GM18951 (cell line): ENCODE data around the gene SPAG17.

Source experiments
- POLR2A ChIP-seq: IDR thresholded peaks from 4 replicates; pipeline ENCODE4 v1.6.1; 2011; ENCODE audit warnings: mild to moderate bottlenecking; ENCODE audit not compliant: insufficient read length, insufficient read depth; ENCODE audit errors: extremely low read depth
- in situ Hi-C: fragments of 300-500 bp; cut with MboI; formaldehyde crosslinking; loops from one replicate; pipeline ENCODE4 v1.12.0; 2022; ENCODE audit warnings: low sequenced_read_pairs, mixed read lengths, inconsistent platforms; ENCODE audit not compliant: unreplicated experiment

Gene SPAG17

GRCh38 chr1:118049981-118050380, 135.0 kb downstream of the SPAG17 start:
- in situ Hi-C loops = no loop called here
- TF ChIP-seq POLR2A = no peak

GRCh38 chr1:118047650-118048224, 137.3 kb downstream of the SPAG17 start:
- in situ Hi-C loops = no loop called here
- TF ChIP-seq POLR2A = no peak

- no peak for TF ChIP-seq POLR2A
- in situ Hi-C loops = no loop called here
Measured at GRCh38 chr1:118047006-118047649, 137.9 kb downstream of the SPAG17 start.

- TF ChIP-seq POLR2A = no peak
- in situ Hi-C loops = no loop called here
Measured at GRCh38 chr1:118043624-118044023, 141.4 kb downstream of the SPAG17 start.

GRCh38 chr1:118042501-118042900, 142.5 kb downstream of the SPAG17 start:
- in situ Hi-C loops = no loop called here

GRCh38 chr1:118039170-118039569, 145.9 kb downstream of the SPAG17 start:
- no peak for TF ChIP-seq POLR2A
- in situ Hi-C loops = no loop called here

More at GRCh38 chr1:118042501-118042900, 142.5 kb downstream of the SPAG17 start:
- no peak for TF ChIP-seq POLR2A

GRCh38 chr1:118032883-118033282, 152.1 kb downstream of the SPAG17 start:
- in situ Hi-C loops = no loop called here
- TF ChIP-seq POLR2A = no peak

GRCh38 chr1:118028267-118028666, 156.8 kb downstream of the SPAG17 start:
- in situ Hi-C loops = no loop called here
- TF ChIP-seq POLR2A = no peak

GRCh38 chr1:118023199-118023598, 161.8 kb downstream of the SPAG17 start:
- in situ Hi-C loops = no loop called here
- TF ChIP-seq POLR2A = no peak

- in situ Hi-C loops = no loop called here
- TF ChIP-seq POLR2A = no peak
Measured at GRCh38 chr1:118021668-118022067, 163.4 kb downstream of the SPAG17 start.

- in situ Hi-C loops = no loop called here
- TF ChIP-seq POLR2A = no peak
Measured at GRCh38 chr1:118018060-118018459, 167.0 kb downstream of the SPAG17 start.

GRCh38 chr1:118013938-118014337, 171.1 kb downstream of the SPAG17 start:
- in situ Hi-C loops = no loop called here
- TF ChIP-seq POLR2A = no peak

GRCh38 chr1:118013336-118013735, 171.7 kb downstream of the SPAG17 start:
- in situ Hi-C loops = no loop called here
- no peak for TF ChIP-seq POLR2A

- no peak for TF ChIP-seq POLR2A
- in situ Hi-C loops = no loop called here
Measured at GRCh38 chr1:118012515-118013124, 172.4 kb downstream of the SPAG17 start.
